ENCODE measurements around the gene HRC. TPM values are rescaled to one million over a fixed set of nuclear protein-coding genes. Genes with fewer than 3 reads are reported as not detected.

HRC gene
- total RNA-seq, 1 experiment from 2014 or later = 0.13 TPM

DNA sequence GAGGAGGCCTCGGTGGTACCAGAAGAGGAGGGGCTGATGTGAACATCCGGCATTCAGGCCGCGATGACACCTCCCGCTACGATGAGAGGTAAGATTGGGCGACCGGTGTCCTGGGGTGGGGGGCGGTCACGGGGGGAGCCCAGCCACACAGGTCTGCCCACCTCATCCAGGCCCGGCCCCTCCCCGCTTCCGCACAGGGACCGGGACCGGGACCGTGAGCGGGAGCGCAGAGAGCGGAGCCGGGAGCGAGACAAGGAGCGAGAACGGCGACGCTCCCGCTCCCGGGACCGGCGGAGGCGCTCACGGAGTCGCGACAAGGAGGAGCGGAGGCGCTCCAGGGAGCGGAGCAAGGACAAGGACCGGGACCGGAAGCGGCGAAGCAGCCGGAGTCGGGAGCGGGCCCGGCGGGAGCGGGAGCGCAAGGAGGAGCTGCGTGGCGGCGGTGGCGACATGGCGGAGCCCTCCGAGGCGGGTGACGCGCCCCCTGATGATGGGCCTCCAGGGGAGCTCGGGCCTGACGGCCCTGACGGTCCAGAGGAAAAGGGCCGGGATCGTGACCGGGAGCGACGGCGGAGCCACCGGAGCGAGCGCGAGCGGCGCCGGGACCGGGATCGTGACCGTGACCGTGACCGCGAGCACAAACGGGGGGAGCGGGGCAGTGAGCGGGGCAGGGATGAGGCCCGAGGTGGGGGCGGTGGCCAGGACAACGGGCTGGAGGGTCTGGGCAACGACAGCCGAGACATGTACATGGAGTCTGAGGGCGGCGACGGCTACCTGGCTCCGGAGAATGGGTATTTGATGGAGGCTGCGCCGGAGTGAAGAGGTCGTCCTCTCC lies 47.4 kb downstream of the HRC start:
- POLR2A ChIA-PET = no interaction called here
- ATAC-seq (no peak), DNase-seq (ENCODE audit: low read depth, low spot score) (no peak)
- Histone ChIP-seq H3K4me3 (ENCODE audit: low read depth in 2 of 2, low read length in 2 of 2) (no peak overlapping the region), H3K9me3 (ENCODE audit: control insufficient read depth, insufficient read depth, low read depth, low read length) (no peaks in the 10 kb centered on the region), H3K4me1 (ENCODE audit: control insufficient read depth, insufficient read depth, low read length) (no peaks in the 10 kb centered on the region), H3K36me3 (ENCODE audit: control insufficient read depth, insufficient read depth, low read length) (no peaks in the 10 kb centered on the region; the same call in 1 of the 2 replicates), H3K27me3 (ENCODE audit: control insufficient read depth, insufficient read depth, low read length) (no peaks in the 10 kb centered on the region), H3K27ac (ENCODE audit: low read length) (no peak overlapping the region)
- BruUV-seq (replicated peaks) = TSS peak; percentile 84
- in situ Hi-C loops (cut with HindIII; ENCODE audit: low pct_unique_long_range_greater_than_20kb, low sequenced_read_pairs) (no loop called here), intact Hi-C loops (cut with micrococcal nuclease; ENCODE audit: unreplicated experiment) (no loop called here)
- TF ChIP-seq TCF7L2 (IDR thresholded peaks at IDR 0.05; ENCODE audit: low read depth, low read length) (no peak), POLR2AphosphoS5 (IDR thresholded peaks at IDR 0.05; ENCODE audit: low read depth, low read length) (no peak), SIN3A (IDR thresholded peaks at IDR 0.05; ENCODE audit: borderline replicate concordance, insufficient read depth, low read depth, low read length) (no peak)
- TF ChIP-seq, protein P1, sequence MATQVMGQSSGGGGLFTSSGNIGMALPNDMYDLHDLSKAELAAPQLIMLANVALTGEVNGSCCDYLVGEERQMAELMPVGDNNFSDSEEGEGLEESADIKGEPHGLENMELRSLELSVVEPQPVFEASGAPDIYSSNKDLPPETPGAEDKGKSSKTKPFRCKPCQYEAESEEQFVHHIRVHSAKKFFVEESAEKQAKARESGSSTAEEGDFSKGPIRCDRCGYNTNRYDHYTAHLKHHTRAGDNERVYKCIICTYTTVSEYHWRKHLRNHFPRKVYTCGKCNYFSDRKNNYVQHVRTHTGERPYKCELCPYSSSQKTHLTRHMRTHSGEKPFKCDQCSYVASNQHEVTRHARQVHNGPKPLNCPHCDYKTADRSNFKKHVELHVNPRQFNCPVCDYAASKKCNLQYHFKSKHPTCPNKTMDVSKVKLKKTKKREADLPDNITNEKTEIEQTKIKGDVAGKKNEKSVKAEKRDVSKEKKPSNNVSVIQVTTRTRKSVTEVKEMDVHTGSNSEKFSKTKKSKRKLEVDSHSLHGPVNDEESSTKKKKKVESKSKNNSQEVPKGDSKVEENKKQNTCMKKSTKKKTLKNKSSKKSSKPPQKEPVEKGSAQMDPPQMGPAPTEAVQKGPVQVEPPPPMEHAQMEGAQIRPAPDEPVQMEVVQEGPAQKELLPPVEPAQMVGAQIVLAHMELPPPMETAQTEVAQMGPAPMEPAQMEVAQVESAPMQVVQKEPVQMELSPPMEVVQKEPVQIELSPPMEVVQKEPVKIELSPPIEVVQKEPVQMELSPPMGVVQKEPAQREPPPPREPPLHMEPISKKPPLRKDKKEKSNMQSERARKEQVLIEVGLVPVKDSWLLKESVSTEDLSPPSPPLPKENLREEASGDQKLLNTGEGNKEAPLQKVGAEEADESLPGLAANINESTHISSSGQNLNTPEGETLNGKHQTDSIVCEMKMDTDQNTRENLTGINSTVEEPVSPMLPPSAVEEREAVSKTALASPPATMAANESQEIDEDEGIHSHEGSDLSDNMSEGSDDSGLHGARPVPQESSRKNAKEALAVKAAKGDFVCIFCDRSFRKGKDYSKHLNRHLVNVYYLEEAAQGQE (IDR thresholded peaks at IDR 0.05; ENCODE audit: insufficient read depth in 1 of 2, low read depth in 2 of 2, low read length in 1 of 2) = no peak
- TF ChIP-seq, protein P2, sequence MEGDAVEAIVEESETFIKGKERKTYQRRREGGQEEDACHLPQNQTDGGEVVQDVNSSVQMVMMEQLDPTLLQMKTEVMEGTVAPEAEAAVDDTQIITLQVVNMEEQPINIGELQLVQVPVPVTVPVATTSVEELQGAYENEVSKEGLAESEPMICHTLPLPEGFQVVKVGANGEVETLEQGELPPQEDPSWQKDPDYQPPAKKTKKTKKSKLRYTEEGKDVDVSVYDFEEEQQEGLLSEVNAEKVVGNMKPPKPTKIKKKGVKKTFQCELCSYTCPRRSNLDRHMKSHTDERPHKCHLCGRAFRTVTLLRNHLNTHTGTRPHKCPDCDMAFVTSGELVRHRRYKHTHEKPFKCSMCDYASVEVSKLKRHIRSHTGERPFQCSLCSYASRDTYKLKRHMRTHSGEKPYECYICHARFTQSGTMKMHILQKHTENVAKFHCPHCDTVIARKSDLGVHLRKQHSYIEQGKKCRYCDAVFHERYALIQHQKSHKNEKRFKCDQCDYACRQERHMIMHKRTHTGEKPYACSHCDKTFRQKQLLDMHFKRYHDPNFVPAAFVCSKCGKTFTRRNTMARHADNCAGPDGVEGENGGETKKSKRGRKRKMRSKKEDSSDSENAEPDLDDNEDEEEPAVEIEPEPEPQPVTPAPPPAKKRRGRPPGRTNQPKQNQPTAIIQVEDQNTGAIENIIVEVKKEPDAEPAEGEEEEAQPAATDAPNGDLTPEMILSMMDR (IDR thresholded peaks at IDR 0.05) = no peak
- CTCF ChIA-PET = no interaction called here

DNA sequence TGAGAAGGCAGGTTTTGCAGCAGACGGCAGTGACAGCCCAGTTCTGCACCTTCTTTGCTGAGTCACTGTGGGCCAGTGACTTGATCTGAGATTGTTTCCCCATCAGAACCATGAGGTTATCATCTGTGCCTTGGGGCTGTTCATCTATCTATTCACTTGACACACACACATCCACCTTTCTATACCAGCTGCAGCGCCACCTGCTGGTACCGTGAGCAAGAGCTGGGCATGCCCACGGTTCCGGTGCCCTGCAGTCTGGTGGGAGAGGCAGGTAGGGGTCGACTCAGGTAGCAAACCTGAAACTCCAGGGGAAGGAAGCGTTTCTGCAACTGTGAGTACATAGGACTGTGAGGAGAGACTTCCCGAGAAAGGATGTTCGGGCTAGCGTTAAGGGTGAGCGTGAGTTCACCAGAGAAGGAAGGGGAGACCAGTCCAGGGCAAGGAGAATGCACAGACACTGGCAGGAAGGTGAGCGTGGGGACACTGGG lies 48.5 kb downstream of the HRC start:
- POLR2A ChIA-PET = no interaction called here
- in situ Hi-C loops (cut with HindIII; ENCODE audit: low pct_unique_long_range_greater_than_20kb, low sequenced_read_pairs) = no loop called here
- Histone ChIP-seq H3K27ac (ENCODE audit: low read length) (no peak overlapping the region), H3K36me3 (ENCODE audit: control insufficient read depth, insufficient read depth, low read length) (no peaks in the 10 kb centered on the region; the same call in 1 of the 2 replicates), H3K9me3 (ENCODE audit: control insufficient read depth, insufficient read depth, low read depth, low read length) (no peaks in the 10 kb centered on the region), H3K4me3 (ENCODE audit: low read depth in 2 of 2, low read length in 2 of 2) (no peak overlapping the region), H3K27me3 (ENCODE audit: control insufficient read depth, insufficient read depth, low read length) (no peaks in the 10 kb centered on the region), H3K4me1 (ENCODE audit: control insufficient read depth, insufficient read depth, low read length) (no peaks in the 10 kb centered on the region)
- intact Hi-C loops (cut with micrococcal nuclease; ENCODE audit: unreplicated experiment) = no loop called here
- CTCF ChIA-PET = interaction anchor here (0.6 kb wide), 1 partner anchor 9 kb away, joined by 3 read pairs; no protein-coding TSS in a partner anchor
- BruUV-seq (replicated peaks) = no TSS peak
- no peak for DNase-seq (ENCODE audit: low read depth, low spot score)
- peak; percentile 59; the same call in 1 of the 2 replicates for ATAC-seq
- TF ChIP-seq SIN3A (IDR thresholded peaks at IDR 0.05; ENCODE audit: borderline replicate concordance, insufficient read depth, low read depth, low read length) (no peak), POLR2AphosphoS5 (IDR thresholded peaks at IDR 0.05; ENCODE audit: low read depth, low read length) (no peak)
- TF ChIP-seq, protein P2 (IDR thresholded peaks at IDR 0.05) = peak; percentile 85
